ENCODE data around the gene PLPPR1.

Gene PLPPR1

GRCh38 chr9:101128623-101129022 is 100.1 kb downstream of the PLPPR1 start:
- no peak for DNase-seq

- DNase-seq: no peak
Observed at GRCh38 chr9:101130054-101130453, 101.5 kb downstream of the PLPPR1 start.

DNA sequence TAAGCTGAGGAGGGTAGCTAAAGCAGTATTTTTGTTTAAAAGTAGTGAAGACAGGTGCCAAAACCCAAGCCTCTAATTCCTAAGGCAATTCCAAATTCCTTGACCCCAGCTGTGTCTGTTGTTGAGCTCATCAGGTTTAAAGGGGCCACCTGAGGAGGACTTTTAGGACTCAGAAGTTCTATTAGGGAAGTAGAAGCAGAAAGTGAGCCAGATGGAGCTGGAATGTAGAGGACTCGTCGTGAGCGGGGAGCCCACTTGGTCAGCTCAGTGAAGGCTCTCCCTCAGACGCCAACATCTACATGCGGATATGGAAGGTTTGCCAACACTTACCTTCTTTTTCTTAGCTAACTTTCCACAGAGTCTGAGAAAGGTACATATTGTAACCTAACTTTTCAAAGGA is 102.8 kb downstream of the PLPPR1 start:
- DNase-seq: no peak

- DNase-seq: no peak
Observed at GRCh38 chr9:101132801-101133200, 104.3 kb downstream of the PLPPR1 start.

- DNase-seq: no peak
Observed at GRCh38 chr9:101138509-101138908, 110.0 kb downstream of the PLPPR1 start.

GRCh38 chr9:101139082-101139481 is 110.6 kb downstream of the PLPPR1 start:
- peak; percentile 7 for DNase-seq

DNA sequence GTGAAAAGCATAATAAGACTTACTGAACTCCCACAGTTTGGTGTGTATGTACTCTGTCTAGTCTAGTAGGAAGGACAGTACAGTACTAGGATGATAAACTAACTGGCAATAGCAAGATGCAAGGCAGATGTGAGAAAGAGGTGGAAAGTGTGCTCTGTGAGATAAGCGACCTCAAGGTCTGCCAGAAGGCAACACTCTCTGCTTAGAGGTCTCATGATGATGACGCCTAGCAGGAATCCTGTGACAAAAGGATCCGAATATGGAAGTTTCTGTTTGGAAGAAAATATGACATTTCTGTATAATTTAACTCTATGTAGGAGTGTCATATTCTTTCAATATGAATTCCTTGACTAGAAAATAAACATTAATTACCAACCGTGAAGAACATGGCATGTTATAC is 112.2 kb downstream of the PLPPR1 start:
- DNase-seq: no peak

DNA sequence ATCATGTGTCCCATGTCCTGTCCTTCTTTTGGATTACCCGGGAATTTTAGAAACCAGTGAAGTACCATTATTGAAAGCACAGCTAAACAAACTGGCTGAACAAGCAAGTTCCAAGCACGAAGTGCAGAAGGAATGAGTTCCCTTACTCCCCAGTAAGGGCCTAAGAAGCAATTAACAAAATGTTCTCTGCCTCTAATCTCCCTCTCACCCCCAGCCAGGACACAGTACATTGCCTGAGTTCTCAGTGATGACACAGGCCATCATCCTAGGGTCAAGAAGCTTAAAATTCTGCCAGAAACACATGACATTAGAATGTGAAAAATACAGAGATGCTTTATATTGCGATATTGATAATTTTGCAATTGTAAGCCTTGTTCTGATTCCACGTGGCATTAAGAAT is 118.0 kb downstream of the PLPPR1 start:
- DNase-seq: no peak

GRCh38 chr9:101148344-101148743 is 119.8 kb downstream of the PLPPR1 start:
- DNase-seq: no peak

- DNase-seq: no peak
Observed at GRCh38 chr9:101158361-101158760, 129.8 kb downstream of the PLPPR1 start.

DNA sequence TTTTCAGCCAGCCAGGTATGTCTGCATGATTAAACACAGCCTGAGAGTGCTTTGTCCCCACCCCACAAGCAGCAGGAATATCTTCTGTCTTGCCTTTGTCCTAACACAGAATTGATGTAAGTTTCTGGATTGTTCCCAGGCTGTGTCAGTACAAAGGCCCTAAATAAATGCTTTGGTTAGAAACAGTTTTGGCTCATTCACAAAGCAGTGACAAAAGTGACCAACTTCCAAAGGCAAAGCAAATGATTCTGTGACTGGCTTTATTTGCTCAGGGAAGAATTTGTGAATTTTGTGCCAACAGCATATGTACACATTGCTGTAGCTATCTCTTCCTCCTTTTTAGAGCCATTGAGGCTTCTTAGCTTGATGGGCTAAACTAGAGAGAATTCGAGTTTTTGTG is 133.7 kb downstream of the PLPPR1 start:
- DNase-seq: no peak

GRCh38 chr9:101165131-101165530 is 136.6 kb downstream of the PLPPR1 start:
- no peak for DNase-seq

DNA sequence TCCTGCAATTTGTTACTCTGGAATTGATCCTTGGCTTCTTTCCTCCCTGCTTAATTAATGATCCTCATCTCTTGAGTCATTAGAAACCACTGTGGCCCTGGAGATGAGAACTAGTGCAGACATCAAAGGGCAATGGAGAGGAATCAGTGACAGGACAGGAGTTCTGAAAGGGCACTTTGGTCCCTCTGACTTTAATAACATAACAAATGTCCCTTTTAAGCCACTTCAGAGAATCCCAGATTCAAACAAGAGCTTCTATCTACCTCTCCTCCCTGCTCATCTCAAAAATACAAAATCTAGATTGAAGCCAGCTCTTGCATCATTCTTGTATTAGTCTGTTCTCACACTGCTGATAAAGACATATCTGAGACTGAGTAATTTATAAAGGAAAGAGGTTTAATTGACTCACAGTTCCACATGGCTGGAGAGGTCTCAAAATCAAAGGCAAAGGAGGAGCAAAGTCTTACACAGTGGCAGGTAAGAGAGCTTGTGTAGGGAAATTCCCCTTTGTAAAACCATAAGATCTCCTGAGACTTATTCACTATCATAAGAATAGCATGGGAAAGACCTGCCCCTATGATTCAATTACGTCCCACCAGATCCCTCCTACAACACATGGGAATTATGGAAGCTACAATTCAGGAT is 139.1 kb downstream of the PLPPR1 start:
- DNase-seq: no peak

DNA sequence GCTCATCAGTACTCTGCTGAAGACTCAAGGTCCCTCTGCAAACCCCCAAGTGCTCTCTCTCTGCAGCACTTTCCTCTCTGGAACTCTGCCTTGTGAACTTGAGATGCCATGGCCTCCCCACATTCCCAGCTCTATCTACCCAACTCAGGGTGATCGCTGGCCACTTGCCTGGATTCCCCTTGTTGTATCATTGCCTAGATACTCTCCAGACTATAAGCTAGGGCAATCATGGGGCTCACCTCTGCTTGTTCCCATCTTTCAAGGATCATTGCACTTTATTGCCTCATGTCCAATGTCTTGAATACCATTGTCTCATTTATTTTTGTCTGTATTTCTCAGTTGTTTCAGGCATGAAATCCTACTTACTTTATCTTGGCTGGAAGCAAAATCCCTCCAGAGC is 144.1 kb downstream of the PLPPR1 start:
- DNase-seq: no peak

DNA sequence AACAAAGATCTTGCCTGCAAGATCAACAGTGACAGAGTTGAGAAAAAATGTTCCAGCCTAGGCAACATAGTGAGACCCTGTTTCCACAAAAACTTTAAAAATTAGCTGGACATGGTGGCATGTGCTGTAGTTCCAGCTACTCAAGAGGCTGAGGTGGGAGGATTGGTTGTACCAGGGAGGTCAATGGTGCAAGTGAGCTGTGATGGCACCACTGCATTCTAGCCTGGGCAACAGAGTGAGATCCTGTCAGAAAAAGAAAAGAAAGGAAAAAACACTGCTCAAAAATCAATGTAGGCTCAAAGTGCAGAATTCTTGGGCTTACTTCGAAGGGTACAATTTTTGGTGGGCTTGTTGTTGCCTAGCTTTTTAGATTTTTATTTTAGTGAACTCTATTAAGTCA is 145.4 kb downstream of the PLPPR1 start:
- no peak for DNase-seq

DNA sequence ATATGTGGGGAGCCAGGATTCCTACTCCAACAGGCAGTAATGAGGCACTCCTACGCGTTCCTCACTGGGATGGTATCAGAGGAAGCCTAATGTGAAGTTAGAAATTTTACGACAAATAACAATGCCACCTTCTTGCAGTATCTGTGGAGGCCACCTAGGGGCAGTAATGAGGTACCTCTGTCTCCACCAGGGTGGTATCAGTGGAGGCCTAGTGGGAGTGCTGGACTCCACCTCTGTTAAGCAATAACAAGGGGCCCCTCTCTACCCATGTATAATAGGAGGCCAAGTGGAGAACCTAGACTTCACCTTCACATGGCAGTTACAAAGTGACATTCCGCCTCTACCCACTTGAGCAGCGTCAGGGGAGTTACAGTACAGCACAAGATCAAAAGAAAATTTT is 147.9 kb downstream of the PLPPR1 start:
- DNase-seq: no peak

DNA sequence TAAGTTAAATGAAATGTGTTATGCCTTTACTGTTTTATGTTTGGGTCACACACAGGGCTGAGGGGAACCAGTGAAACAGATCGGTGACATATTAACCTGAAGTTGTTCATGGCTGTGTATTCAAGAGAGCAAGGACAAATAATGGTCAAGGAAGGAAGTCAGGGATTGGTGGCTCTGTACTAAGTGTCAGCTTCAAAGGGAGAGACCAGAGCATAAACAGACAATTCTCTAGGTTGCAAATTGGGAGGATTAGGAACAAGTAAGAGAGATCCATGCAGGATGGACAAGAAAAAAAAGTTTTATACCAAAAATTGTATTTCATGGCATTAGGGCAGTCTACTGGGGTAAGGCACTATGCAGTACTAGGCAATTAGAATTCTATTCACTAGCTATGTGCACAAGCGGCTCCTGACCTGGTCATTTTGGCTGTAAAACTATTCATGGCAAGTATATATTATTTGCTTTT is 156.3 kb downstream of the PLPPR1 start:
- no peak for DNase-seq

DNA sequence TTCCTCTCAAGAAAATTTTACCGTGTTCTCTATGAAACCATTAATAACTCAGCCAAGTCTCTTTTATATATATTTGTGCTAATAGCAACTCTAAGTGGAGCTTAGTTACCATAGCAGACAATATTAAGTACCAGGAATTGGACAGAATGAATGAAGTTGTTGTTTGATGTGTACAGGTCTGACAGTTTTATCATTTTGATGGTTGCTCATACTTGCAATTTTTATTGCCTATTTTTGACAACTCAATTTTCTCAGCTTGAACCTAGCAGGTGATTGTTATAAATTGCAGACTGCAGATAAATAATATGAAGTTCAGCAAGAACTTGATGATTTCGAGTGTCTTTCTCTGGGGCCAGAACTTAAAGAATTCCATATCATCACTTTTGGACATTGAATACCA is 163.2 kb downstream of the PLPPR1 start:
- DNase-seq: no peak

DNA sequence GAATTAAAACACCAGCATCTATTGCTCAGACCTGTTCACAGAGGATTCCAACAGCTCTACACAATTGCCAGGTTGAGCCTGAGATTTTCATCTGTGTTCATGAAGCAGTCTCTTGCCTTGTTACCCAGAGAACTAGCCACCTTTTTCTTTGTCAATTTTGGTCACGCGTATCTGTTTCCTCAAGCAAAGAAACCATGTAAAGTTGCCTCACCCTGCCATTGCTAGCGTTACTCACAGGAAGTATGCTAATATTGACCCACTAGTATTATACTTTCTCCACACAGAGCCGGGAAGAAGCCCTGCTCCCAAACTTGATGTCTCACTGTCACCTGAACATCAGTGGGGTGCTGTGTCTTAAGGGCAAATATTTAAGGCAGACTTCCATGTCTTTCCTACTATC is 168.5 kb downstream of the PLPPR1 start:
- no peak for DNase-seq

- no peak for DNase-seq
Observed at GRCh38 chr9:101200852-101201251, 172.3 kb downstream of the PLPPR1 start.

GRCh38 chr9:101201630-101202029 is 173.1 kb downstream of the PLPPR1 start:
- DNase-seq: no peak

GRCh38 chr9:101209670-101210069 is 181.1 kb downstream of the PLPPR1 start:
- DNase-seq: no peak

DNA sequence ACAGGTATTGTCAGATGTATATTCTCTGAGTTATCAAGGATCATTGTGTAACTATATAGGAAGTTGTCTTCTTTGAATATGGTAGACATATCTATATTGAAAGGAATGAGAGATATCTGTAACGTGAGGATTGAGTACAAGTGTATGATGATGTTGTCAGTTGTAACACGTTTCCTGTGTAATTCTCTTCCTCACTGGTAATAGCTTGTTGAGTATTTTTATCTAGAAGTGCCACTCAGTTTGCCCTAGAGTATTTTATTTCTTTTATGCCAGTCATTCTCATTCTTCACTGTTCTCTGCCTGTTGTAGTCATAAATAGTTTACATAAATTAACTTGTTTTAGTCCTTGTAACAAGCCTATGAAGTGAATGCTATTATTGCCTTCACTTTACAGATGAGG is 184.1 kb downstream of the PLPPR1 start:
- DNase-seq: no peak

GRCh38 chr9:101219030-101219429 is 190.5 kb downstream of the PLPPR1 start:
- no peak for DNase-seq

GRCh38 chr9:101220341-101220740 is 191.8 kb downstream of the PLPPR1 start:
- no peak for DNase-seq

DNA sequence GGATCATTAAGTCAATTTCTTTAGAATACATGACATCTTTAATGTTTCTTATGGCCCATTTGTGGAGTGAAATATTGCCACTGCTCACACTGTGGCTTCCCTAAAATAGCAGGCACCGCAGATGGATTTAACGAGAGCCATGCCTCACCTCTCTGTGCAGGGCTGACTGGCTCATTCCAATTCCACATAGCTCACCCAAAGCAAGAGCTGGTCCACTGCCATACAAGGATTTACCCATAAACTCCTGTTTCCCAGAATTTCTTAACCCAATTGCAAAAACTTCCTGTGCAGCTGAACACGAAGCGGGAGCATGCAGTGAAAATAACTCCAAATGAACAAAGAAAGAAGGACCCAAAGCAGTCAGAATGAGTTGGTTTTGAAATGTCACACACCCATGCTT is 196.7 kb downstream of the PLPPR1 start:
- no peak for DNase-seq
